HL-60 (cell line): ENCODE data around the gene TPRN.

Experiments used
- CTCF ChIP-seq: IDR thresholded peaks from one replicate; pipeline ENCODE4 v1.5.1; 2011; ENCODE audit warnings: low read length, control low read depth, inconsistent platforms; ENCODE audit not compliant: insufficient read depth
- GABPA ChIP-seq: IDR thresholded peaks from 2 replicates; pipeline ENCODE4 v1.6.1; 2012; ENCODE audit warnings: low read depth
- POLR2AphosphoS5 ChIP-seq: IDR thresholded peaks from 2 replicates; pipeline ENCODE4 v1.6.1; 2012; ENCODE audit warnings: low read depth
- SPI1 ChIP-seq: IDR thresholded peaks from 2 replicates; pipeline ENCODE4 v1.6.1; 2012; ENCODE audit warnings: low read depth, mild to moderate bottlenecking, borderline replicate concordance
- TF ChIP-seq, protein P1 (sequence below): IDR thresholded peaks from 2 replicates; pipeline ENCODE4 v1.6.1; 2012; ENCODE audit warnings: low read depth; ENCODE audit not compliant: insufficient replicate concordance

DNA sequence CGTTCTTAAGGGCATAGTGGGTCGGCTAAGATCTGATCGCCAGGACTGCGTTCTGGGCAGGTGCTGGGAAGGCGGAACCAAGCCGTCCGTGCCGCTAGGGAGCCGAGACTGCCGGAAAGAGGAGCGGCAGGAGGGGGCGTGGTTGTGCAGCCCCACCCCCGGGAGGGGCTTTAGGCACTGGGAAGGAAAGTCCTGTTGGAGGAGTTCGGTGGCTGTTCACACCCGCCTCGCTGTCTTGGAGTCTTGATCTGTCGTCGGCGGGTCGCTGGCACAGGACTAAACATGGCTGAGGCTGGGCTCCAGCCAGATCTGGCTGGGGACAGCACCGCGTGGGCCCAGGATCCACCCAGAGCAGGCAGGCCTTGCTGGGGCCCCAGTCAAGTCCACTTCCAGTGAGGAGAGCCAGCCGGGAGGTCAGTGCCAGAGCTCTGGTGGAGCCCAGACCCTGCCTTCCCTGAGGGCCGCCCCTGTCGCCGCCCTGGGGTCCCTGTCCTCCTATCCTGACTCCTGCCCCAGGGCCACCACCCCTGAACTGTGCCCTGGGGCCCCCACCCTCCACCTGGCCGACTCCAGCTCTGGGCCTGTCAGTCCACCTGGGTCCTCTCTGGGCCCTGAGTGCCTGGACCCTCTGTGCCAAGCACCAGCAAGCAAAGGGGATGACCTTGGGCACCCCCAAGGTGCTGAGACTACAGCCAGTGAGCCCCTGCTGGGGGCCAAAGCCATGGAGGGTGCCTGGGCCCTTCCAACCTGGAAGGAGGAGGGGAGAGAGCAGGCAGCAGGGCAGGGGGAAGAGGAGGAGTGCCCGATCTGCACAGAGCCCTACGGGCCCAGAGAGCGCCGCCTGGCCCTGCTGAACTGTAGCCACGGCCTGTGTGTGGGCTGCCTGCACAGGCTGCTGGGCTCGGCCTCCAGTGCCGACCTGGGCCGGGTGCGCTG, 17.0 kb upstream of the TPRN start:
- TF ChIP-seq CTCF: no peak
- TF ChIP-seq, protein P1, sequence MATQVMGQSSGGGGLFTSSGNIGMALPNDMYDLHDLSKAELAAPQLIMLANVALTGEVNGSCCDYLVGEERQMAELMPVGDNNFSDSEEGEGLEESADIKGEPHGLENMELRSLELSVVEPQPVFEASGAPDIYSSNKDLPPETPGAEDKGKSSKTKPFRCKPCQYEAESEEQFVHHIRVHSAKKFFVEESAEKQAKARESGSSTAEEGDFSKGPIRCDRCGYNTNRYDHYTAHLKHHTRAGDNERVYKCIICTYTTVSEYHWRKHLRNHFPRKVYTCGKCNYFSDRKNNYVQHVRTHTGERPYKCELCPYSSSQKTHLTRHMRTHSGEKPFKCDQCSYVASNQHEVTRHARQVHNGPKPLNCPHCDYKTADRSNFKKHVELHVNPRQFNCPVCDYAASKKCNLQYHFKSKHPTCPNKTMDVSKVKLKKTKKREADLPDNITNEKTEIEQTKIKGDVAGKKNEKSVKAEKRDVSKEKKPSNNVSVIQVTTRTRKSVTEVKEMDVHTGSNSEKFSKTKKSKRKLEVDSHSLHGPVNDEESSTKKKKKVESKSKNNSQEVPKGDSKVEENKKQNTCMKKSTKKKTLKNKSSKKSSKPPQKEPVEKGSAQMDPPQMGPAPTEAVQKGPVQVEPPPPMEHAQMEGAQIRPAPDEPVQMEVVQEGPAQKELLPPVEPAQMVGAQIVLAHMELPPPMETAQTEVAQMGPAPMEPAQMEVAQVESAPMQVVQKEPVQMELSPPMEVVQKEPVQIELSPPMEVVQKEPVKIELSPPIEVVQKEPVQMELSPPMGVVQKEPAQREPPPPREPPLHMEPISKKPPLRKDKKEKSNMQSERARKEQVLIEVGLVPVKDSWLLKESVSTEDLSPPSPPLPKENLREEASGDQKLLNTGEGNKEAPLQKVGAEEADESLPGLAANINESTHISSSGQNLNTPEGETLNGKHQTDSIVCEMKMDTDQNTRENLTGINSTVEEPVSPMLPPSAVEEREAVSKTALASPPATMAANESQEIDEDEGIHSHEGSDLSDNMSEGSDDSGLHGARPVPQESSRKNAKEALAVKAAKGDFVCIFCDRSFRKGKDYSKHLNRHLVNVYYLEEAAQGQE: no peak
- no peak for TF ChIP-seq GABPA
- TF ChIP-seq POLR2AphosphoS5: no peak
- TF ChIP-seq SPI1: no peak
